H9 (cell line): ENCODE results near the gene TBX3. TPM values are rescaled to one million over a fixed set of nuclear protein-coding genes. Genes with fewer than 3 reads are reported as not detected.

Experiments used
- DNase-seq: peaks from one replicate; pipeline ENCODE4 v3.0.0-alpha.2; 2017
- H2AFZ ChIP-seq: one replicate; pipeline ENCODE4 v1.6.1; 2013; ENCODE audit warnings: mild to moderate bottlenecking, low read length, control low read depth, moderate library complexity
- H2AK5ac ChIP-seq: 2 replicates; pipeline ENCODE4 v1.6.1; 2013; ENCODE audit warnings: low read length, control low read depth, mixed read lengths; ENCODE audit not compliant: insufficient read length
- H2BK120ac ChIP-seq: one replicate; pipeline ENCODE4 v1.6.1; 2013; ENCODE audit warnings: low read depth, mild to moderate bottlenecking, low read length, control low read depth, inconsistent platforms; ENCODE audit not compliant: poor library complexity, severe bottlenecking
- H2BK12ac ChIP-seq: 2 replicates; pipeline ENCODE4 v1.6.1; 2013; ENCODE audit warnings: low read length, control low read depth, mixed read lengths, low read depth; ENCODE audit not compliant: insufficient read length
- H2BK15ac ChIP-seq: 2 replicates; pipeline ENCODE4 v1.6.1; 2013; ENCODE audit warnings: low read depth, low read length, control low read depth
- H2BK20ac ChIP-seq: one replicate; pipeline ENCODE4 v1.6.1; 2013; ENCODE audit warnings: low read depth, mild to moderate bottlenecking, low read length, control low read depth, inconsistent platforms; ENCODE audit not compliant: poor library complexity, severe bottlenecking
- H2BK5ac ChIP-seq: 2 replicates; pipeline ENCODE4 v1.6.1; 2013; ENCODE audit warnings: low read length, control low read depth, mixed read lengths; ENCODE audit not compliant: insufficient read length
- H3K14ac ChIP-seq: 2 replicates; pipeline ENCODE4 v1.6.1; 2013; ENCODE audit warnings: low read length, control low read depth; ENCODE audit not compliant: insufficient read depth
- H3K18ac ChIP-seq: 2 replicates; pipeline ENCODE4 v1.6.1; 2013; ENCODE audit warnings: low read depth, mild to moderate bottlenecking, mixed read lengths, low read length, control low read depth; ENCODE audit not compliant: insufficient read length
- H3K23ac ChIP-seq: 2 replicates; pipeline ENCODE4 v1.6.1; 2013; ENCODE audit warnings: low read length, control low read depth, mixed read lengths, low read depth; ENCODE audit not compliant: insufficient read length
- H3K23me2 ChIP-seq: 2 replicates; pipeline ENCODE4 v1.6.1; 2013; ENCODE audit warnings: low read depth, mild to moderate bottlenecking, mixed read lengths, low read length, control low read depth; ENCODE audit not compliant: insufficient read length, poor library complexity, severe bottlenecking
- H3K27ac ChIP-seq: 2 replicates; pipeline ENCODE4 v1.5.1; 2013; ENCODE audit warnings: low read length, control low read depth, mixed read lengths, low read depth; ENCODE audit not compliant: insufficient read length
- H3K27me3 ChIP-seq: 2 replicates; pipeline ENCODE4 v1.6.1; 2013; ENCODE audit warnings: low read length, control low read depth, inconsistent platforms; ENCODE audit not compliant: insufficient read depth
- H3K4ac ChIP-seq: 2 replicates; pipeline ENCODE4 v1.6.1; 2013; ENCODE audit warnings: low read depth, mild to moderate bottlenecking, control low read depth, inconsistent platforms, low read length, moderate library complexity
- H3K4me1 ChIP-seq: 2 replicates; pipeline ENCODE4 v1.6.1; 2013; ENCODE audit warnings: low read length, control low read depth, inconsistent platforms; ENCODE audit not compliant: insufficient read depth
- H3K4me2 ChIP-seq: 2 replicates; pipeline ENCODE4 v1.6.1; 2013; ENCODE audit warnings: low read length, control low read depth, mixed read lengths; ENCODE audit not compliant: insufficient read length, insufficient read depth
- H3K56ac ChIP-seq: 2 replicates; pipeline ENCODE4 v1.6.1; 2013; ENCODE audit warnings: low read depth, mild to moderate bottlenecking, mixed read lengths, low read length, control low read depth; ENCODE audit not compliant: insufficient read length
- H3K79me1 ChIP-seq: 2 replicates; pipeline ENCODE4 v1.6.1; 2013; ENCODE audit warnings: low read depth, mild to moderate bottlenecking, moderate library complexity, low read length, control low read depth, inconsistent platforms; ENCODE audit not compliant: insufficient read depth, poor library complexity, severe bottlenecking
- H3K79me2 ChIP-seq: 2 replicates; pipeline ENCODE4 v1.6.1; 2013; ENCODE audit warnings: low read length, control low read depth, inconsistent platforms; ENCODE audit not compliant: insufficient read depth
- H3K9ac ChIP-seq: 2 replicates; pipeline ENCODE4 v1.6.1; 2013; ENCODE audit warnings: low read length, control low read depth, mixed read lengths; ENCODE audit not compliant: insufficient read length; ENCODE audit errors: extremely low read depth
- H3K9me3 ChIP-seq: one replicate; pipeline ENCODE4 v1.6.1; 2013; ENCODE audit warnings: low read depth, low read length, inconsistent platforms; ENCODE audit not compliant: control insufficient read depth
- H3T11ph ChIP-seq: one replicate; pipeline ENCODE4 v1.6.1; 2013; ENCODE audit warnings: mild to moderate bottlenecking, low read length, control low read depth, inconsistent platforms
- H4K20me1 ChIP-seq: one replicate; pipeline ENCODE4 v1.6.1; 2013; ENCODE audit not compliant: control insufficient read depth, insufficient read length, insufficient read depth
- H4K5ac ChIP-seq: 2 replicates; pipeline ENCODE4 v1.6.1; 2013; ENCODE audit warnings: low read depth, mild to moderate bottlenecking, mixed read lengths, low read length, control low read depth; ENCODE audit not compliant: insufficient read length
- H4K8ac ChIP-seq: replicated peaks from 2 replicates; pipeline ENCODE4 v1.6.1; 2013; ENCODE audit warnings: low read length, control low read depth, mixed read lengths, low read depth; ENCODE audit not compliant: insufficient read length
- H4K91ac ChIP-seq: 2 replicates; pipeline ENCODE4 v1.6.1; 2013; ENCODE audit warnings: low read depth, mild to moderate bottlenecking, moderate library complexity, mixed read lengths, low read length, control low read depth; ENCODE audit not compliant: insufficient read length
- H3K27ac Mint-ChIP-seq, 3 experiments: 2 replicates in 2 of 3; 3 replicates in 1 of 3; pipeline ENCODE4 v1.8.0; 2020 to 2021; ENCODE audit warnings: mixed read lengths in 3 of 3, mild to moderate bottlenecking in 1 of 3, moderate library complexity in 1 of 3
- H3K27me3 Mint-ChIP-seq: 2 replicates; pipeline ENCODE4 v1.8.0; 2021; ENCODE audit warnings: low read depth, mild to moderate bottlenecking, moderate library complexity, mixed read lengths
- H3K36me3 Mint-ChIP-seq, 3 experiments: 2 replicates in 2 of 3; 3 replicates in 1 of 3; pipeline ENCODE4 v1.8.0; 2020 to 2021; ENCODE audit warnings: low read depth in 3 of 3, mixed read lengths in 3 of 3; ENCODE audit not compliant: insufficient read depth in 1 of 3
- H3K4me1 Mint-ChIP-seq, 2 experiments: 2 replicates each; pipeline ENCODE4 v1.8.0; 2020; ENCODE audit warnings: mixed read lengths in 2 of 2
- H3K4me3 Mint-ChIP-seq, 2 experiments: 2 replicates in 1 of 2; 3 replicates in 1 of 2; pipeline ENCODE4 v1.8.0; 2020 to 2021; ENCODE audit warnings: mild to moderate bottlenecking in 2 of 2, mixed read lengths in 2 of 2, moderate library complexity in 1 of 2
- H3K9me3 Mint-ChIP-seq, 2 experiments: 2 replicates in 1 of 2; 3 replicates in 1 of 2; pipeline ENCODE4 v1.8.0; 2020; ENCODE audit warnings: mild to moderate bottlenecking in 2 of 2, mixed read lengths in 2 of 2, moderate library complexity in 1 of 2
- CTCF ChIP-seq: fragments of 200-600 bp; sonication (generic); conservative IDR thresholded peaks from 3 replicates; pipeline ENCODE4 v1.8.0; 2021; ENCODE audit warnings: antibody characterized with exemption, mild to moderate bottlenecking
- WGBS: extraction: QIAGEN DNeasy Blood & Tissue Kit; methylation state at CpG from one replicate; pipeline ENCODE4 v1.1.7; 2013; ENCODE audit warnings: missing lambda C conversion rate, low lambda C conversion rate, mixed read lengths; ENCODE audit not compliant: insufficient read length; ENCODE audit errors: extremely low coverage; 5-methylcytosine and 5-hydroxymethylcytosine counted together
- total RNA-seq: library from RNA; stranded (reverse); gene quantifications from 2 replicates; pipeline ENCODE4 v1.2.1, GENCODE V29; 2021

The TBX3 gene
- total RNA-seq, 1 experiment from 2014 or later, result 0.04 TPM

- no peak overlapping the region for H3K4me2 ChIP-seq
- H3K36me3 Mint-ChIP-seq, result no peaks in the 10 kb centered on the region
- TF ChIP-seq CTCF, result no peak
- H3K4me1 Mint-ChIP-seq, result peaks cover 50 to 56% of the 10 kb centered on the region in 2 experiments
- no peaks in the 10 kb centered on the region for H4K20me1 ChIP-seq
- H3K79me2 ChIP-seq, result no peaks in the 10 kb centered on the region
- no peak overlapping the region for H4K91ac ChIP-seq
- H3K27me3 ChIP-seq, result peaks cover 87% of the 10 kb centered on the region
- H3K27ac Mint-ChIP-seq, result no peak overlapping the region
- no peak overlapping the region for H2BK20ac ChIP-seq
- no peak overlapping the region for H3K14ac ChIP-seq
- no peak overlapping the region for H2BK5ac ChIP-seq
- H3K23me2 ChIP-seq, result peaks cover 16% of the 10 kb centered on the region
- H4K8ac ChIP-seq, result no peak overlapping the region
- no peak overlapping the region for H3K23ac ChIP-seq
- no CpG with 5 or more reads among the region's 11 CpGs for WGBS
- H2BK15ac ChIP-seq, result no peak overlapping the region
- H2BK12ac ChIP-seq, result no peak overlapping the region
- H2AFZ ChIP-seq, result no peak overlapping the region
- H3K9me3 Mint-ChIP-seq, result peaks cover 2 to 12% of the 10 kb centered on the region in 2 experiments; a peak in 3 of 5 replicates
- peaks cover 99% of the 10 kb centered on the region for H3K27me3 Mint-ChIP-seq
- no peak overlapping the region for H3K18ac ChIP-seq
- H4K5ac ChIP-seq, result no peak overlapping the region
- H3K27ac ChIP-seq, result no peak overlapping the region
- no peak overlapping the region for H3K9ac ChIP-seq
- no peak overlapping the region for H3K56ac ChIP-seq
- no peak overlapping the region for H3K4ac ChIP-seq
- H3K9me3 ChIP-seq, result no peaks in the 10 kb centered on the region
- H2AK5ac ChIP-seq, result no peak overlapping the region
- DNase-seq, result no peak
- H3K4me1 ChIP-seq, result peaks cover 11% of the 10 kb centered on the region
- H2BK120ac ChIP-seq, result no peak overlapping the region
- H3K79me1 ChIP-seq, result no peaks in the 10 kb centered on the region
- H3K4me3 Mint-ChIP-seq, result no peak overlapping the region
- no peak overlapping the region for H3T11ph ChIP-seq
These were observed 3.3 kb downstream of the TBX3 start for GRCh38 chr12:114680604-114681069.
